Adrenal gland (tissue), 12 donors: ENCODE results near the gene CD79A. TPM values are rescaled to one million over a fixed set of nuclear protein-coding genes. Genes with fewer than 3 reads are reported as not detected.

ENCODE experiments used
- DNase-seq, 7 donors: peaks; one replicate each; pipeline ENCODE4 v3.0.0-alpha.2; 2019 to 2020
- H3K27ac ChIP-seq, 5 donors: fragments of 200-600 bp; sonication (generic) in 4 of 5; 1 replicate in 3 of 5; 2 replicates in 2 of 5; pipeline versions ENCODE4 v1.5.1 to v1.8.0; 2016 to 2020; ENCODE audit warnings: mild to moderate bottlenecking in 1 of 5
- H3K27me3 ChIP-seq: fragments of 200-600 bp; 2 replicates; pipeline ENCODE4 v1.8.0; 2021
- H3K36me3 ChIP-seq, 2 donors: fragments of 200-600 bp; replicated peaks in 1 of 2; 1 replicate in 1 of 2; 2 replicates in 1 of 2; pipeline versions ENCODE4 v1.5.1 to v1.8.0; 2018 to 2022
- H3K4me1 ChIP-seq, 2 donors: fragments of 200-600 bp; replicated peaks in 1 of 2; 1 replicate in 1 of 2; 2 replicates in 1 of 2; pipeline versions ENCODE4 v1.5.1 to v1.8.0; 2018 to 2021
- H3K4me3 ChIP-seq, 4 donors: fragments of 200-600 bp; sonication (generic) in 3 of 4; one replicate each; pipeline ENCODE4 v1.5.1; 2016 to 2018
- H3K9me3 ChIP-seq, 3 donors: fragments of 200-600 bp; sonication (generic) in 1 of 3; replicated peaks in 1 of 3; 1 replicate in 2 of 3; 2 replicates in 1 of 3; pipeline versions ENCODE4 v1.5.1 to v1.8.0; 2016 to 2021
- POLR2A ChIP-seq, 2 donors: fragments of 450-650 bp; IDR thresholded peaks; one replicate each; pipeline ENCODE4 v1.6.1; 2017; ENCODE audit warnings: antibody characterized with exemption in 2 of 2, mild to moderate bottlenecking in 2 of 2, moderate library complexity in 1 of 2
- whole genome bisulfite sequencing, 4 donors: extraction: QIAGEN DNeasy Blood & Tissue Kit in 2 of 4; methylation state at CpG; one replicate each; pipeline versions ENCODE4 v1.1.5 to v1.1.7; 2013 to 2017; 5-methylcytosine and 5-hydroxymethylcytosine counted together
- intact Hi-C, 2 donors: fragments of 100-400 bp; cut with DNase I; formaldehyde crosslinking; loops; one replicate each; pipeline versions ENCODE4 v1.14.1 to v1.15.0; 2022 to 2023
- microRNA-seq, 3 donors: library from miRNA; unstranded; fragments of <30 nt; microRNA quantifications; one replicate each; pipeline ENCODE4, GENCODE V29; 2017 to 2020
- polyA plus RNA-seq, 3 donors: library from polyadenylated mRNA; stranded (reverse); fragments of 200-250 nt in 2 of 3; fragments of 350-450 nt in 1 of 3; fragmentation: Illumina TruSeq in 1 of 3; extraction: RNeasy Lipid Tissue Mini Kit (QIAGEN cat#74804) in 1 of 3; gene quantifications; one replicate each; pipeline ENCODE4 v1.2.3, GENCODE V29; 2013 to 2014
- small RNA-seq, 2 donors: library from RNA; depleted of rRNA; stranded (forward); fragments of <200 nt; gene quantifications; one replicate each; pipeline ENCODE3, GENCODE V24; 2016
- total RNA-seq, 9 donors: library from RNA; depleted of rRNA in 4 of 9; stranded (reverse); fragments of >200 nt in 4 of 9; fragments of 120-200 nt in 1 of 9; fragmentation: NEBNext Ultra II Directional in 1 of 9; extraction: Animal tissue kit (Norgen Biotek cat#: 25700) in 1 of 9; gene quantifications; one replicate each; pipeline versions ENCODE4 v1.1.0 to v1.2.4, GENCODE V29; 2013 to 2023
- TF ChIP-seq, protein P1 (sequence below), 6 experiments: fragments of 450-650 bp in 4 of 6; fragments of 200-600 bp in 2 of 6; sonication (generic) in 1 of 6; IDR thresholded peaks; 1 replicate in 5 of 6; 2 replicates in 1 of 6; pipeline versions ENCODE4 v1.5.1 to v1.8.0; 2016 to 2021; ENCODE audit warnings: antibody characterized with exemption in 6 of 6, mild to moderate bottlenecking in 2 of 6, moderate library complexity in 1 of 6
- donor health status: healthy with polysubstance abuse.
- donor health status: Bipolar disorder and iron deficiency.
- donor health status: DM: yes; HTN: yes; CAD: no.
- donor health status: DM: no; HTN: no; CAD: no.
- donor health status: DM: no; HTN: no; CAD: no.
- donor health status: DM: yes; HTN: yes; CAD: no.

Gene CD79A
- total and polyA plus RNA-seq, 12 donors = 0.28 to 6.2 (median 0.50) TPM; not detected in 3

DNA sequence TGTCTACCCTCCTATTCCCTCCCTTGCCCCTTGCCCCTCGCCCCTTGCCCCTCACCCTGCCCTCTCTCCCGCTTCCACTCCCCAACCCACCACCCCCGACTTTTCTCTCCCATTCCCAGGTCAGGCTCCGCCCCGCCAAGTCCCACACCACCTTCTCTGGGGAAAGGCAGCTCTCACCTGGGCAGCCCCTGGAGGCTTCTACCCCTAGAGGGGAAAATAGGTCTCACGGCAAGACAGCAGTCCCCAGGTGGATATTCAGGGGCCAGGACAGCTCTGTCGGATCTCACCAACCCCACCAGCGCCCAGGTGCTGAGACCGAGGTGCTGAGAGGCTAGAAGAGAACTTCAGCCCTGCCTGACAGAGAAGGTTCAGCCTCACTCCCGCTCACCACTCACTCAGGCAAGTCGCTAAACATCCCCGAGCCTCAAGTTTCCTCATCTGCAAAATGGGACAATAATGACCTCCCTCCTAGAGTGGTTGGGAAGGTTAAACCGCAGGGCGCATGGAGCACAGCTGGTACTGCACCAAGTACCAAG, 52.5 kb downstream of the CD79A start:
- H3K36me3 ChIP-seq = no peaks in the 10 kb centered on the region
- intact Hi-C loops = loop anchor here in 1 of 2 donors (10.0 kb wide), 1 partner anchor 45 kb away; the partner anchor contains the start of gene ARHGEF1
- peaks cover 0 to 11% of the 10 kb centered on the region in 2 donors for H3K4me1 ChIP-seq
- no peak overlapping the region for H3K4me3 ChIP-seq
- WGBS, 4 donors = 3 to 21% (median 15%) methylated on average over 8 to 14 of the region's 14 CpGs
- H3K27ac ChIP-seq = no peak overlapping the region
- H3K9me3 ChIP-seq = no peaks in the 10 kb centered on the region
- DNase-seq = no peak
- peaks cover 78% of the 10 kb centered on the region for H3K27me3 ChIP-seq
- no peak for TF ChIP-seq POLR2A (IDR thresholded peaks at IDR 0.05)
- TF ChIP-seq, protein P1, sequence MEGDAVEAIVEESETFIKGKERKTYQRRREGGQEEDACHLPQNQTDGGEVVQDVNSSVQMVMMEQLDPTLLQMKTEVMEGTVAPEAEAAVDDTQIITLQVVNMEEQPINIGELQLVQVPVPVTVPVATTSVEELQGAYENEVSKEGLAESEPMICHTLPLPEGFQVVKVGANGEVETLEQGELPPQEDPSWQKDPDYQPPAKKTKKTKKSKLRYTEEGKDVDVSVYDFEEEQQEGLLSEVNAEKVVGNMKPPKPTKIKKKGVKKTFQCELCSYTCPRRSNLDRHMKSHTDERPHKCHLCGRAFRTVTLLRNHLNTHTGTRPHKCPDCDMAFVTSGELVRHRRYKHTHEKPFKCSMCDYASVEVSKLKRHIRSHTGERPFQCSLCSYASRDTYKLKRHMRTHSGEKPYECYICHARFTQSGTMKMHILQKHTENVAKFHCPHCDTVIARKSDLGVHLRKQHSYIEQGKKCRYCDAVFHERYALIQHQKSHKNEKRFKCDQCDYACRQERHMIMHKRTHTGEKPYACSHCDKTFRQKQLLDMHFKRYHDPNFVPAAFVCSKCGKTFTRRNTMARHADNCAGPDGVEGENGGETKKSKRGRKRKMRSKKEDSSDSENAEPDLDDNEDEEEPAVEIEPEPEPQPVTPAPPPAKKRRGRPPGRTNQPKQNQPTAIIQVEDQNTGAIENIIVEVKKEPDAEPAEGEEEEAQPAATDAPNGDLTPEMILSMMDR (IDR thresholded peaks at IDR 0.05) = no peak

GRCh38 chr19:41930322-41930722, 53.2 kb downstream of the CD79A start:
- TF ChIP-seq, protein P1 (IDR thresholded peaks at IDR 0.05) = no peak
- TF ChIP-seq POLR2A (IDR thresholded peaks at IDR 0.05) = no peak
- 11 to 21% (median 16%) methylated on average over 1 to 7 of the region's 7 CpGs for WGBS, 4 donors
- Histone ChIP-seq H3K9me3 (no peaks in the 10 kb centered on the region), H3K36me3 (no peaks in the 10 kb centered on the region), H3K27ac (no peak overlapping the region), H3K27me3 (peaks cover 75% of the 10 kb centered on the region), H3K4me1 (peaks cover 0 to 11% of the 10 kb centered on the region in 2 donors), H3K4me3 (no peak overlapping the region)
- intact Hi-C loops = loop anchor here in 1 of 2 donors (10.0 kb wide), 1 partner anchor 46 kb away; the partner anchor contains the start of gene ARHGEF1
- DNase-seq = no peak

Small RNA genes within 50 kb of the gene (microRNA-seq; reads per million reads assigned to microRNA genes)
- 0 to 0.28 (median 0) reads per million in 3 donors for gene MIR6797

Small RNA genes within 50 kb of the gene (small RNA-seq; reads per million reads assigned to genes)
- 0 reads per million in 2 donors for gene MIR6797

Other genes with a start within 250 kb of the CD79A start
- under 1 TPM in 2 of 9 donors, not detected in 7; 0.08 to 0.28 TPM for gene CEACAM7, start 189.0 kb upstream of the CD79A start, total RNA-seq
- under 1 TPM in 2 of 3 donors, not detected in 1; 0.07 to 0.40 TPM for gene CEACAM7, start 189.0 kb upstream of the CD79A start, polyA plus RNA-seq
- under 1 TPM in 4 of 9 donors, not detected in 5; 0.06 to 0.72 (median 0.35) TPM for gene CEACAM5, start 168.7 kb upstream of the CD79A start, total RNA-seq
- gene CEACAM5, start 168.7 kb upstream of the CD79A start, polyA plus RNA-seq = under 1 TPM in 2 of 3 donors, not detected in 1; 0.27 to 0.40 TPM
- gene CEACAM6, start 121.7 kb upstream of the CD79A start, total RNA-seq = under 1 TPM in 5 of 9 donors, not detected in 4; 0.06 to 0.76 (median 0.24) TPM
- under 1 TPM in 2 of 3 donors, not detected in 1; 0.13 to 0.24 TPM for gene CEACAM6, start 121.7 kb upstream of the CD79A start, polyA plus RNA-seq
- gene CEACAM3, start 80.7 kb upstream of the CD79A start, total RNA-seq = under 1 TPM in 3 of 9 donors, not detected in 6; 0.11 to 0.99 (median 0.68) TPM
- under 1 TPM in 2 of 3 donors, not detected in 1; 0.30 to 0.32 TPM for gene CEACAM3, start 80.7 kb upstream of the CD79A start, polyA plus RNA-seq
- gene LYPD4, start 32.6 kb upstream of the CD79A start, total RNA-seq = not detected
- gene LYPD4, start 32.6 kb upstream of the CD79A start, polyA plus RNA-seq = under 1 TPM in 1 of 3 donors, not detected in 2; 0.08 TPM
- not detected for gene DMRTC2, start 32.2 kb upstream of the CD79A start, total RNA-seq
- not detected for gene DMRTC2, start 32.2 kb upstream of the CD79A start, polyA plus RNA-seq
- gene RPS19, start 17.0 kb upstream of the CD79A start, total RNA-seq = 1,000 to 10,000 TPM in 6 of 9 donors, 100 to 1,000 TPM in 3; 418 to 2,240 (median 1,254) TPM
- 1,000 to 10,000 TPM in 2 of 3 donors, 100 to 1,000 TPM in 1; 534 to 3,405 (median 2,394) TPM for gene RPS19, start 17.0 kb upstream of the CD79A start, polyA plus RNA-seq
- gene ARHGEF1, start 5.9 kb downstream of the CD79A start, total RNA-seq = 10 to 100 TPM in 8 of 9 donors, 1 to 10 TPM in 1; 8.3 to 86.9 (median 53.9) TPM
- 100 to 1,000 TPM in 2 of 3 donors, 1 to 10 TPM in 1; 7.3 to 443 (median 196) TPM for gene ARHGEF1, start 5.9 kb downstream of the CD79A start, polyA plus RNA-seq
- not detected for gene ERFL, start 51.2 kb downstream of the CD79A start, total RNA-seq
- under 1 TPM in 1 of 3 donors, not detected in 2; 0.10 TPM for gene ERFL, start 51.2 kb downstream of the CD79A start, polyA plus RNA-seq
- 100 to 1,000 TPM; 106 to 397 (median 183) TPM for gene RABAC1, start 82.0 kb downstream of the CD79A start, total RNA-seq
- gene RABAC1, start 82.0 kb downstream of the CD79A start, polyA plus RNA-seq = 100 to 1,000 TPM in 2 of 3 donors, 10 to 100 TPM in 1; 17.9 to 303 (median 174) TPM
- 10 to 100 TPM in 2 of 9 donors, 1 to 10 TPM in 3, under 1 TPM in 3, not detected in 1; 0.11 to 35.0 (median 3.5) TPM for gene ATP1A3, start 117.0 kb downstream of the CD79A start, total RNA-seq
- 10 to 100 TPM in 1 of 3 donors, 1 to 10 TPM in 2; 4.1 to 14.2 (median 10.0) TPM for gene ATP1A3, start 117.0 kb downstream of the CD79A start, polyA plus RNA-seq
- 1 to 10 TPM in 4 of 9 donors, under 1 TPM in 4, not detected in 1; 0.24 to 6.2 (median 0.85) TPM for gene GRIK5, start 192.9 kb downstream of the CD79A start, total RNA-seq
- gene GRIK5, start 192.9 kb downstream of the CD79A start, polyA plus RNA-seq = 10 to 100 TPM in 1 of 3 donors, 1 to 10 TPM in 2; 2.3 to 11.9 (median 2.4) TPM
- gene ZNF574, start 198.9 kb downstream of the CD79A start, total RNA-seq = 10 to 100 TPM in 7 of 9 donors, 1 to 10 TPM in 2; 6.4 to 16.9 (median 13.2) TPM
- gene ZNF574, start 198.9 kb downstream of the CD79A start, polyA plus RNA-seq = 1 to 10 TPM; 2.7 to 7.9 (median 5.4) TPM